Esophagus (tissue), 2 donors: ENCODE data around the gene HNRNPF. TPM values are rescaled to one million over a fixed set of nuclear protein-coding genes. Genes with fewer than 3 reads are reported as not detected.
"Not testable (repeated sequence)": the region's sequence is repeated elsewhere in the genome, so short reads cannot be mapped to it uniquely, and the experiment has no call there.

Source experiments
- H3K27ac ChIP-seq, 2 donors: one replicate each; pipeline ENCODE4 v1.5.1; 2013; ENCODE audit warnings: low read depth in 2 of 2, mild to moderate bottlenecking in 2 of 2, inconsistent platforms in 1 of 2, low read length in 1 of 2, moderate library complexity in 1 of 2
- H3K27me3 ChIP-seq, 2 donors: one replicate each; pipeline ENCODE4 v1.6.1; 2013; ENCODE audit warnings: low read length in 2 of 2, control low read depth in 1 of 2, mild to moderate bottlenecking in 1 of 2; ENCODE audit not compliant: insufficient read depth in 2 of 2, control insufficient read depth in 1 of 2
- H3K36me3 ChIP-seq, 2 donors: one replicate each; pipeline ENCODE4 v1.6.1; 2013; ENCODE audit warnings: low read length in 1 of 2; ENCODE audit not compliant: control insufficient read depth in 2 of 2, insufficient read depth in 2 of 2
- H3K4me1 ChIP-seq, 2 donors: one replicate each; pipeline ENCODE4 v1.6.1; 2013; ENCODE audit warnings: low read length in 1 of 2; ENCODE audit not compliant: control insufficient read depth in 2 of 2, insufficient read depth in 2 of 2
- H3K4me3 ChIP-seq, 2 donors: one replicate each; pipeline ENCODE4 v1.5.1; 2013; ENCODE audit warnings: low read length in 2 of 2, mild to moderate bottlenecking in 2 of 2, low read depth in 1 of 2, moderate library complexity in 1 of 2
- H3K9me3 ChIP-seq, 2 donors: one replicate each; pipeline ENCODE4 v1.6.1; 2013; ENCODE audit warnings: mild to moderate bottlenecking in 2 of 2, low read depth in 1 of 2, low read length in 1 of 2, moderate library complexity in 1 of 2; ENCODE audit not compliant: control insufficient read depth in 2 of 2, insufficient read depth in 1 of 2
- WGBS, 2 donors: extraction: QIAGEN DNeasy Blood & Tissue Kit; methylation state at CpG; one replicate each; pipeline ENCODE4 v1.1.7; 2013; 5-methylcytosine and 5-hydroxymethylcytosine counted together
- polyA plus RNA-seq, 2 donors: library from polyadenylated mRNA; stranded (reverse); fragments of 200-250 nt; gene quantifications; one replicate each; pipeline ENCODE4 v1.2.3, GENCODE V29; 2013
- donor health status: healthy with polysubstance abuse.
- donor health status: Bipolar disorder and iron deficiency.

The HNRNPF gene
- polyA plus RNA-seq, 2 donors: 59.1 to 128 TPM

GRCh38 chr10:43342279-43343125 is 66.5 kb downstream of the HNRNPF start:
- peaks cover 0 to 10% of the 10 kb centered on the region in 2 donors for H3K4me1 ChIP-seq
- no peaks in the 10 kb centered on the region for H3K9me3 ChIP-seq
- no peak overlapping the region for H3K27ac ChIP-seq
- no peak overlapping the region for H3K4me3 ChIP-seq
- H3K27me3 ChIP-seq: no peaks in the 10 kb centered on the region
- H3K36me3 ChIP-seq: no peaks in the 10 kb centered on the region
- 90 to 92% methylated on average over 42 to 49 of the region's 49 CpGs for WGBS, 2 donors

GRCh38 chr10:43341450-43341849 is 67.5 kb downstream of the HNRNPF start:
- Histone ChIP-seq H3K27ac (no peak overlapping the region), H3K4me1 (peaks cover 0 to 10% of the 10 kb centered on the region in 2 donors), H3K27me3 (no peaks in the 10 kb centered on the region), H3K9me3 (no peaks in the 10 kb centered on the region), H3K4me3 (no peak overlapping the region), H3K36me3 (no peaks in the 10 kb centered on the region)
- 83 to 84% methylated on average over 7 of the region's 7 CpGs for WGBS, 2 donors

GRCh38 chr10:43340619-43341018 is 68.4 kb downstream of the HNRNPF start:
- no peaks in the 10 kb centered on the region for H3K9me3 ChIP-seq
- H3K27me3 ChIP-seq: no peaks in the 10 kb centered on the region
- H3K4me3 ChIP-seq: no peak overlapping the region
- WGBS, 2 donors: 46 to 47% methylated on average over 9 of the region's 9 CpGs
- H3K27ac ChIP-seq: no peak overlapping the region
- H3K4me1 ChIP-seq: peaks cover 0 to 10% of the 10 kb centered on the region in 2 donors
- H3K36me3 ChIP-seq: no peaks in the 10 kb centered on the region

GRCh38 chr10:43340101-43340500 is 68.9 kb downstream of the HNRNPF start:
- Histone ChIP-seq H3K9me3 (no peaks in the 10 kb centered on the region), H3K27me3 (no peaks in the 10 kb centered on the region), H3K4me3 (no peak overlapping the region), H3K4me1 (peaks cover 0 to 10% of the 10 kb centered on the region in 2 donors), H3K36me3 (no peaks in the 10 kb centered on the region), H3K27ac (no peak overlapping the region)
- WGBS, 2 donors: 54 to 61% methylated on average over 6 of the region's 6 CpGs

GRCh38 chr10:43339136-43339535 is 69.8 kb downstream of the HNRNPF start:
- H3K4me1 ChIP-seq: peaks cover 0 to 10% of the 10 kb centered on the region in 2 donors
- no peaks in the 10 kb centered on the region for H3K36me3 ChIP-seq
- H3K27me3 ChIP-seq: no peaks in the 10 kb centered on the region
- H3K9me3 ChIP-seq: no peaks in the 10 kb centered on the region
- H3K27ac ChIP-seq: no peak overlapping the region
- whole genome bisulfite sequencing, 2 donors: 61 to 67% methylated on average over 10 to 11 of the region's 11 CpGs
- H3K4me3 ChIP-seq: no peak overlapping the region

- no peak overlapping the region for H3K4me3 ChIP-seq
- no peaks in the 10 kb centered on the region for H3K36me3 ChIP-seq
- peaks cover 0 to 10% of the 10 kb centered on the region in 2 donors for H3K4me1 ChIP-seq
- no peaks in the 10 kb centered on the region for H3K9me3 ChIP-seq
- H3K27me3 ChIP-seq: no peaks in the 10 kb centered on the region
- 66 to 78% methylated on average over 12 of the region's 12 CpGs for WGBS, 2 donors
- H3K27ac ChIP-seq: no peak overlapping the region
These were observed 70.9 kb downstream of the HNRNPF start for GRCh38 chr10:43338117-43338516.

GRCh38 chr10:43337536-43337935 is 71.5 kb downstream of the HNRNPF start:
- not testable (repeated sequence) for H3K27ac ChIP-seq

GRCh38 chr10:43336641-43337318 is 72.2 kb downstream of the HNRNPF start:
- Histone ChIP-seq H3K4me3 (no peak overlapping the region), H3K4me1 (peaks cover 0 to 10% of the 10 kb centered on the region in 2 donors), H3K9me3 (no peaks in the 10 kb centered on the region), H3K27ac (no peak overlapping the region), H3K36me3 (no peaks in the 10 kb centered on the region), H3K27me3 (no peaks in the 10 kb centered on the region)
- WGBS, 2 donors: 83% methylated on average over 9 of the region's 9 CpGs

More at GRCh38 chr10:43337536-43337935, 71.5 kb downstream of the HNRNPF start:
- not testable (repeated sequence) for H3K4me3 ChIP-seq, H3K27me3 ChIP-seq, H3K36me3 ChIP-seq, H3K4me1 ChIP-seq, H3K9me3 ChIP-seq
- WGBS, 2 donors: 36 to 51% methylated on average over 5 to 7 of the region's 9 CpGs

- Histone ChIP-seq H3K9me3 (no peaks in the 10 kb centered on the region), H3K4me3 (no peak overlapping the region), H3K27ac (no peak overlapping the region), H3K4me1 (peaks cover 0 to 10% of the 10 kb centered on the region in 2 donors), H3K36me3 (no peaks in the 10 kb centered on the region), H3K27me3 (no peaks in the 10 kb centered on the region)
- WGBS, 2 donors: 87 to 90% methylated on average over 3 of the region's 3 CpGs
These were observed 72.9 kb downstream of the HNRNPF start for GRCh38 chr10:43336061-43336460.
